Measurements from ENCODE around the gene NT5DC3.

DNA sequence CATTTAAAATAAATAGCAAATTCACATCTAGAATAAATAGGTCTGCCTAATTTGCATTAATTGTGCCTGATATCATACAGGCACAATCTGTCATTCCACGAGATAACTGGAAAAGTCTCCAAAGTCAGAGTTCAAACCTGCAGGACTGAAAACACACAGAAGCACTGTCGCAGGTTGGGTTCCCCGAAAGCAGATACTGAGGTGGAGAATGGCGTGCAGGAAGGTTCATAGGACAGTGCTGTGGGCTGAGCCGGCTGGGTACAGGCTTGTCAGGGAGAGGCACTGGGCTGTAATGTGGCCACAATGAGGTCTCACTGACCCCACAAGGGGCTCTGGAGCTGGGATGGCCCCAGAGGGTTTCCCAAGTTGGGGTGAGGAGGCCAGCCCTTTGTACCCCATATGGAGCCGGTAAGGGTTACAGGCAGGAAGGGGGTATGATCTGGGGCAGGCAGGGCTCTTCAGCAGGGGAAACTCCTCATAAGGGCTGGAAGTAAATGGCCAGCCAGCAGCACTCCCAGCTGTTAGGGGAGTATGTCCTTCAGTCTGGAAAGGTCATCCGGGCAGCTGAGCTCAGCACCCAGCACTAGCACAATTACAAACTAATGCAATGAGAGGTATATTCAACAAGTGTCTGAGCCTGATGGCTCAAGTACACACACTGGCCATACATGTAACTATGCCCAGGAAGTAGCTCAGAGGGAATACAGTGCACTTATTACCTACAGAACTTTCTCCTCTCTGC lies 68.5 kb downstream of the NT5DC3 start:
- TF ChIP-seq POLR2A (IDR thresholded peaks at IDR 0.05; ENCODE audit: low read length) (no peak), GATA1 (IDR thresholded peaks at IDR 0.05; ENCODE audit: low read depth, low read length) (no peak)

Data from erythroblast (primary cell).